ENCODE data around the gene TNFRSF8.

DNA sequence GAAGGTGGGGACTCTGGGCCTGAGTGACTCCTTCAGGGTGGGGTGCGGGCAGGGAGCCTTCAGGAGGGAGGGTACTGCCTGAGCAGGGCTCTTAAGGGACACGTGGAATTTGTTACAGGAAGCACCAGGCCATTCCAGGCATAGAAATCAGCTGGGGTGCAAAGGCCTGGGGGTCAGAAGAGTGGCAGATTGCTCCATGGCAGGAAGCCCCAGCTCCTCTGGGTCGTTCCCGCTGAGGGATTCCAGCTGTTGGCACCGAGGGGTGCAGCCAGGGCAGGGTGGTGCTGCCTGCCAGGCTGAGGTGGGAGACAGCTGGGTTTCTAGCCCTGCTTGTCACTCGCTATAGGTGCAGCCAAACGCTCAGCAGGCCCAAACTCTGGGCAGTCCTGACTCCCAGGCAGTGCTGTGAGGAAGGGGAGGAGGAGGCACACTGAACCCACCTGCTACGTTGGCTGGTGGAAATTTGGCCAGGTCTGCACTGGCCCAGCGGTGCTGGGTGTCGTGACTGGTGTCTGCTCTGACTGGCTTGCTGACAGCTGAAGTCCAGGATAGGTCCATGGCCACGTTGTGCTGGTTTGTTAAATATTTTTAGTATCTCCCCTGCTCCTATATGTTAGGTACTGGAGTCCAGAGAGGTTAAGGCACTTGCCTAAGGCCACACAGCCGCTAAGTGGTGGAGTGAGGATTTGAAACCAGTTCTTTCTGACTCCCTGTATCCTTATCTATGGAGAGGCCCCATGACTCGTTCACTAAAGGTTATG lies 123.0 kb downstream of the TNFRSF8 start:
- TF ChIP-seq KAT7 (CRISPR knock-in tag; IDR thresholded peaks at IDR 0.05; ENCODE audit: borderline replicate concordance) (no peak), HMGXB4 (CRISPR knock-in tag; IDR thresholded peaks at IDR 0.05) (no peak), MXD4 (CRISPR knock-in tag; IDR thresholded peaks at IDR 0.05; ENCODE audit: borderline replicate concordance) (no peak), ZNF121 (CRISPR knock-in tag; IDR thresholded peaks at IDR 0.05) (no peak), USF1 (CRISPR knock-in tag; IDR thresholded peaks at IDR 0.05) (no peak), NFE2L1 (CRISPR knock-in tag; IDR thresholded peaks at IDR 0.05) (no peak), CDX4 (CRISPR knock-in tag; IDR thresholded peaks at IDR 0.05; ENCODE audit: borderline replicate concordance) (no peak), AFF4 (CRISPR knock-in tag; IDR thresholded peaks at IDR 0.05; ENCODE audit: borderline replicate concordance) (no peak), TCF7 (CRISPR knock-in tag; IDR thresholded peaks at IDR 0.05; ENCODE audit: low read depth) (no peak), USF2 (CRISPR knock-in tag; IDR thresholded peaks at IDR 0.05) (no peak)
- TF ChIP-seq, protein P1, sequence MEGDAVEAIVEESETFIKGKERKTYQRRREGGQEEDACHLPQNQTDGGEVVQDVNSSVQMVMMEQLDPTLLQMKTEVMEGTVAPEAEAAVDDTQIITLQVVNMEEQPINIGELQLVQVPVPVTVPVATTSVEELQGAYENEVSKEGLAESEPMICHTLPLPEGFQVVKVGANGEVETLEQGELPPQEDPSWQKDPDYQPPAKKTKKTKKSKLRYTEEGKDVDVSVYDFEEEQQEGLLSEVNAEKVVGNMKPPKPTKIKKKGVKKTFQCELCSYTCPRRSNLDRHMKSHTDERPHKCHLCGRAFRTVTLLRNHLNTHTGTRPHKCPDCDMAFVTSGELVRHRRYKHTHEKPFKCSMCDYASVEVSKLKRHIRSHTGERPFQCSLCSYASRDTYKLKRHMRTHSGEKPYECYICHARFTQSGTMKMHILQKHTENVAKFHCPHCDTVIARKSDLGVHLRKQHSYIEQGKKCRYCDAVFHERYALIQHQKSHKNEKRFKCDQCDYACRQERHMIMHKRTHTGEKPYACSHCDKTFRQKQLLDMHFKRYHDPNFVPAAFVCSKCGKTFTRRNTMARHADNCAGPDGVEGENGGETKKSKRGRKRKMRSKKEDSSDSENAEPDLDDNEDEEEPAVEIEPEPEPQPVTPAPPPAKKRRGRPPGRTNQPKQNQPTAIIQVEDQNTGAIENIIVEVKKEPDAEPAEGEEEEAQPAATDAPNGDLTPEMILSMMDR (IDR thresholded peaks at IDR 0.05): no peak
- TF ChIP-seq, protein P2, sequence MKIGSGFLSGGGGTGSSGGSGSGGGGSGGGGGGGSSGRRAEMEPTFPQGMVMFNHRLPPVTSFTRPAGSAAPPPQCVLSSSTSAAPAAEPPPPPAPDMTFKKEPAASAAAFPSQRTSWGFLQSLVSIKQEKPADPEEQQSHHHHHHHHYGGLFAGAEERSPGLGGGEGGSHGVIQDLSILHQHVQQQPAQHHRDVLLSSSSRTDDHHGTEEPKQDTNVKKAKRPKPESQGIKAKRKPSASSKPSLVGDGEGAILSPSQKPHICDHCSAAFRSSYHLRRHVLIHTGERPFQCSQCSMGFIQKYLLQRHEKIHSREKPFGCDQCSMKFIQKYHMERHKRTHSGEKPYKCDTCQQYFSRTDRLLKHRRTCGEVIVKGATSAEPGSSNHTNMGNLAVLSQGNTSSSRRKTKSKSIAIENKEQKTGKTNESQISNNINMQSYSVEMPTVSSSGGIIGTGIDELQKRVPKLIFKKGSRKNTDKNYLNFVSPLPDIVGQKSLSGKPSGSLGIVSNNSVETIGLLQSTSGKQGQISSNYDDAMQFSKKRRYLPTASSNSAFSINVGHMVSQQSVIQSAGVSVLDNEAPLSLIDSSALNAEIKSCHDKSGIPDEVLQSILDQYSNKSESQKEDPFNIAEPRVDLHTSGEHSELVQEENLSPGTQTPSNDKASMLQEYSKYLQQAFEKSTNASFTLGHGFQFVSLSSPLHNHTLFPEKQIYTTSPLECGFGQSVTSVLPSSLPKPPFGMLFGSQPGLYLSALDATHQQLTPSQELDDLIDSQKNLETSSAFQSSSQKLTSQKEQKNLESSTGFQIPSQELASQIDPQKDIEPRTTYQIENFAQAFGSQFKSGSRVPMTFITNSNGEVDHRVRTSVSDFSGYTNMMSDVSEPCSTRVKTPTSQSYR (CRISPR knock-in tag; IDR thresholded peaks at IDR 0.05): no peak
